ENCODE measurements around the gene LAMB4. TPM values are rescaled to one million over a fixed set of nuclear protein-coding genes. Genes with fewer than 3 reads are reported as not detected.

Gene LAMB4
- total RNA-seq, 2 experiments from 2014 or later: not detected

DNA sequence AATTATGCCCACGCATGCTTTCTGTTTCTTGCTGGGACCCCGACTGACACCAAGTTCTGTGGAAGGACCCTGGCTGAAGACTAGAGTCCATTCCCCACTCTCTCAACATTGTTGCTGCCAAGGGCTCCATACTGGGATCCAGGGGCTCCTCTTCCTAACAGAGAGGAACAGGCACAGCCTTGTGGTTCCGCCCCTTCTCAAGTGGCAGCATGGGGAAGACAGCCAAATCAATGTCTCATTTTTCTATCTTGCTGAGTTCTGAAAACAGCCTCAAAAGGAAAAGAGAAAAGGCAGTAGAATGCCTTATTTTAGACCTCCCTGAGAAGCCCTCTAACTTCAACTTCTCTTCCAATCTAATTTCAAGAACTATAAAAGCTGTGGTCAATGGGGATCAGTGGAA, 103.5 kb downstream of the LAMB4 start:
- Histone ChIP-seq H3K4me1 (ENCODE audit: insufficient read depth, low read length, poor library complexity, severe bottlenecking) (no peaks in the 10 kb centered on the region), H3K9me2 (ENCODE audit: insufficient read depth, low read length) (no peaks in the 10 kb centered on the region), H4K20me1 (ENCODE audit: insufficient read depth, low read length) (no peaks in the 10 kb centered on the region), H3K79me2 (ENCODE audit: insufficient read depth, low read depth, low read length) (no peaks in the 10 kb centered on the region), H3K9me3 (ENCODE audit: low read length) (no peaks in the 10 kb centered on the region), H3K4me2 (ENCODE audit: low read length) (no peak overlapping the region), H3K27ac (ENCODE audit: low read depth, low read length, poor library complexity, severe bottlenecking) (no peak overlapping the region), H2AFZ (ENCODE audit: low read length) (no peak overlapping the region), H3K4me3 (ENCODE audit: low read depth, low read length, poor library complexity, severe bottlenecking) (no peak overlapping the region), H3K36me3 (ENCODE audit: insufficient read depth, low read length) (no peaks in the 10 kb centered on the region)
- TF ChIP-seq, protein P1, sequence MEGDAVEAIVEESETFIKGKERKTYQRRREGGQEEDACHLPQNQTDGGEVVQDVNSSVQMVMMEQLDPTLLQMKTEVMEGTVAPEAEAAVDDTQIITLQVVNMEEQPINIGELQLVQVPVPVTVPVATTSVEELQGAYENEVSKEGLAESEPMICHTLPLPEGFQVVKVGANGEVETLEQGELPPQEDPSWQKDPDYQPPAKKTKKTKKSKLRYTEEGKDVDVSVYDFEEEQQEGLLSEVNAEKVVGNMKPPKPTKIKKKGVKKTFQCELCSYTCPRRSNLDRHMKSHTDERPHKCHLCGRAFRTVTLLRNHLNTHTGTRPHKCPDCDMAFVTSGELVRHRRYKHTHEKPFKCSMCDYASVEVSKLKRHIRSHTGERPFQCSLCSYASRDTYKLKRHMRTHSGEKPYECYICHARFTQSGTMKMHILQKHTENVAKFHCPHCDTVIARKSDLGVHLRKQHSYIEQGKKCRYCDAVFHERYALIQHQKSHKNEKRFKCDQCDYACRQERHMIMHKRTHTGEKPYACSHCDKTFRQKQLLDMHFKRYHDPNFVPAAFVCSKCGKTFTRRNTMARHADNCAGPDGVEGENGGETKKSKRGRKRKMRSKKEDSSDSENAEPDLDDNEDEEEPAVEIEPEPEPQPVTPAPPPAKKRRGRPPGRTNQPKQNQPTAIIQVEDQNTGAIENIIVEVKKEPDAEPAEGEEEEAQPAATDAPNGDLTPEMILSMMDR (conservative IDR thresholded peaks at IDR 0.05; ENCODE audit: low read length): no peak
- TF ChIP-seq EZH2phosphoT487 (IDR thresholded peaks at IDR 0.05; ENCODE audit: borderline replicate concordance, low read depth, low read length): no peak
- POLR2A ChIA-PET: no interaction called here
- no TSS peak for BruUV-seq (replicated peaks)
- no peak for DNase-seq (ENCODE audit: low spot score)
- intact Hi-C loops (cut with micrococcal nuclease; ENCODE audit: unreplicated experiment): no loop called here
- CTCF ChIA-PET (ENCODE audit: unreplicated experiment): no interaction called here

DNA sequence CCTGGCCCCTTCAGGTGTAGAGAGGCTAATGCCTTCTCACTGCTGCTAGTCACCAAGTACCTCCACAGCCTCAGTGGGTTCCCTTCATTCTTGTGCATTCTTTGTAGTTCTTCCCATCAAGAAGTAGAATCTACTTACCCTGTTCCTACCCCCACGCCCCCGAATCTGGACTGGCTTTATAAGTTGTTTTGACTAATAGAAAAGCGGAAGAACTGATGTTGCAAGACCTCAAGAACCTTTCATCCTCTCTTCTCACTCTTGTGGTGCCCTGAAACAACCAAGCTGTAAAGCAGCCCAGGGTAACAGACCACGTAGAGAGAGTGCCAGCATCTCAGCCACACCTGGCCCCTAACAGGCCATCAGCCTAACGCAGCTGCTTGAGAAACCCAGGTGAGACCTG, 104.0 kb downstream of the LAMB4 start:
- no TSS peak for BruUV-seq (replicated peaks)
- Histone ChIP-seq H3K9me2 (ENCODE audit: insufficient read depth, low read length) (no peaks in the 10 kb centered on the region), H4K20me1 (ENCODE audit: insufficient read depth, low read length) (no peaks in the 10 kb centered on the region), H3K27ac (ENCODE audit: low read depth, low read length, poor library complexity, severe bottlenecking) (no peak overlapping the region), H3K36me3 (ENCODE audit: insufficient read depth, low read length) (no peaks in the 10 kb centered on the region), H3K4me2 (ENCODE audit: low read length) (no peak overlapping the region), H3K4me3 (ENCODE audit: low read depth, low read length, poor library complexity, severe bottlenecking) (no peak overlapping the region), H3K79me2 (ENCODE audit: insufficient read depth, low read depth, low read length) (no peaks in the 10 kb centered on the region), H2AFZ (ENCODE audit: low read length) (no peak overlapping the region), H3K4me1 (ENCODE audit: insufficient read depth, low read length, poor library complexity, severe bottlenecking) (no peaks in the 10 kb centered on the region), H3K9me3 (ENCODE audit: low read length) (no peaks in the 10 kb centered on the region)
- TF ChIP-seq EZH2phosphoT487 (IDR thresholded peaks at IDR 0.05; ENCODE audit: borderline replicate concordance, low read depth, low read length): no peak
- TF ChIP-seq, protein P1 (conservative IDR thresholded peaks at IDR 0.05; ENCODE audit: low read length): no peak
- intact Hi-C loops (cut with micrococcal nuclease; ENCODE audit: unreplicated experiment): no loop called here
- POLR2A ChIA-PET: no interaction called here
- CTCF ChIA-PET (ENCODE audit: unreplicated experiment): no interaction called here
- DNase-seq (ENCODE audit: low spot score): no peak

DNA sequence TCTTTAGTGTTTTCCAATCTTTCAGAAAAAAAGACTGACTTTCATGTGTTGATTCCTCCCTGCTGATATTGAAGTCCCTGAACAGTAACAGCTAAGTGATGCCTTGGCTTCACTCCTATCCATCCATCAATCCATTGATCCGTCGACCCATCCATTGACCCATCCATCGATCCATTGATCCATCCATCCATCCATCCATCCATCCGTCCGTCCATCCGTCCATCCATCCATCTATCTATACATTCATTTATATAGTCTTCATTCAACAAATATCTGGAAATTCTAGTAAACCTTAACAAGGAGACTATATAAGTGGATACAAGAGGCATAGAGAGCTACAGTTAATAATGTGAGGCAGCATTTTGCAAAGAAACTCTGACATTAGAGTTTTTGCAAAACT, 105.6 kb downstream of the LAMB4 start:
- no peaks in the 10 kb centered on the region for H3K9me2 ChIP-seq (ENCODE audit: insufficient read depth, low read length)
- no peaks in the 10 kb centered on the region for H3K4me1 ChIP-seq (ENCODE audit: insufficient read depth, low read length, poor library complexity, severe bottlenecking)
- H3K79me2 ChIP-seq (ENCODE audit: insufficient read depth, low read depth, low read length): no peaks in the 10 kb centered on the region
- intact Hi-C loops (cut with micrococcal nuclease; ENCODE audit: unreplicated experiment): no loop called here
- no peak overlapping the region for H3K4me2 ChIP-seq (ENCODE audit: low read length)
- CTCF ChIA-PET (ENCODE audit: unreplicated experiment): no interaction called here
- POLR2A ChIA-PET: interaction anchor here (1.0 kb wide), 1 partner anchor 41 kb away, joined by 3 read pairs; no protein-coding TSS in a partner anchor
- no TSS peak for BruUV-seq (replicated peaks)
- no peak overlapping the region for H3K27ac ChIP-seq (ENCODE audit: low read depth, low read length, poor library complexity, severe bottlenecking)
- no peaks in the 10 kb centered on the region for H3K9me3 ChIP-seq (ENCODE audit: low read length)
- DNase-seq (ENCODE audit: low spot score): no peak
- TF ChIP-seq EZH2phosphoT487 (IDR thresholded peaks at IDR 0.05; ENCODE audit: borderline replicate concordance, low read depth, low read length): no peak
- TF ChIP-seq, protein P1 (conservative IDR thresholded peaks at IDR 0.05; ENCODE audit: low read length): no peak
- no peak overlapping the region for H3K4me3 ChIP-seq (ENCODE audit: low read depth, low read length, poor library complexity, severe bottlenecking)
- H4K20me1 ChIP-seq (ENCODE audit: insufficient read depth, low read length): no peaks in the 10 kb centered on the region
- H3K36me3 ChIP-seq (ENCODE audit: insufficient read depth, low read length): no peaks in the 10 kb centered on the region
- H2AFZ ChIP-seq (ENCODE audit: low read length): no peak overlapping the region

Data from OCI-LY7 (cell line).